ENCODE data around the gene NANOS2. TPM values are rescaled to one million over a fixed set of nuclear protein-coding genes. Genes with fewer than 3 reads are reported as not detected.
A peak's percentile ranks its signal among the peaks of the same experiment; 100 is the strongest.

Gene NANOS2
- total and polyA plus RNA-seq, 9 of the 15 experiments (the other 6 are each of a cell fraction or from before 2014, with no cell fraction given) = not detected

DNA sequence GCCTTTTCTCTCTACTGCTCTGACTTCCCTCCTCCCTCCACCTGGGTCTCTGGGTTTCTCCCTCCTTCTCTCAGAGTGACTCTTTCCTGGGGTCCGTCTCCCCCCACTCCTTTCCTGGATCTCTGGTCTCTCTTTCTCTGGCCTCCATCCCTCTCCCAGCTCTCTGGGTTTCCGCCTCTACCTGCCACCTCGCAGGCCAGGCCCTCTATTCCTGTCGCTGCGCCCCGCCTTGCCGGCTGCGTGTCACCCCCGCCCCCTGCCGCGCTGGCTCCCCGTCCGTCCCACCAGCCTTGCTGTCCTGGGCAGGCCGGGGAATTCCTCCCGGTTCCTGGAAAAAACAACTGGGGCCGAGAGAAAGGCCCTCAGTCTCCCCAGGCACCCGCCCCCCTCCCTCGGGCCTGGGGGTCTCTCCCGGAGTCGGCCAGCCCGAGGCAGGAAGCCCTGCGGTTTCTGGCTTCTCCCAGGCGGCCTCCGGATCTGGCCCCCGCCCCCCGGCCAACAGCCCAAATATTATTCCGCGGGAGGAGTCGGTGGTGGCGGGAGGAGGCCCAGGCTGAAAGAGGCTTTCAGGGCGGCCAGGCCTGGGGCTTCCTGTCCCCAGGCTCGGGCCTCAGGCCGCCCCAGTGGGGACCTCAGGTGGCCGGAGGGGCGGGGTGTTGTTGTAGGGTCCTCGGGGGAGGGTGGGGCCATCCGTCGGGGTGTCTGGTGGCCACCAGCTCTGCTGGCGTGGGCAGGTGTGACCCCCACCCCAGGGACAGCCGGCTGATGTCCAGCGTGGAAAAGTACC is 38.0 kb downstream of the NANOS2 start (continued):
- no peak for TF ChIP-seq ATF3 (IDR thresholded peaks at IDR 0.05)
- TF ChIP-seq ATF3 (CRISPR knock-in tag; conservative IDR thresholded peaks at IDR 0.05) = no peak
- no peak for TF ChIP-seq FOSL1 (tag; conservative IDR thresholded peaks at IDR 0.05)
- TF ChIP-seq ZSCAN32 (CRISPR knock-in tag; IDR thresholded peaks at IDR 0.05) = no peak
- TF ChIP-seq POLR3G (IDR thresholded peaks at IDR 0.05; ENCODE audit: extremely low read depth, insufficient read length, insufficient replicate concordance) = no peak
- peak; percentile 80; the same call in 1 of the 2 replicates for TF ChIP-seq EP400 (IDR thresholded peaks at IDR 0.05)
- 0 out of 2 replicates have a peak, but pooled peaks have one; percentile 39 for TF ChIP-seq HDAC2 (IDR thresholded peaks at IDR 0.05)
- TF ChIP-seq, protein P1, sequence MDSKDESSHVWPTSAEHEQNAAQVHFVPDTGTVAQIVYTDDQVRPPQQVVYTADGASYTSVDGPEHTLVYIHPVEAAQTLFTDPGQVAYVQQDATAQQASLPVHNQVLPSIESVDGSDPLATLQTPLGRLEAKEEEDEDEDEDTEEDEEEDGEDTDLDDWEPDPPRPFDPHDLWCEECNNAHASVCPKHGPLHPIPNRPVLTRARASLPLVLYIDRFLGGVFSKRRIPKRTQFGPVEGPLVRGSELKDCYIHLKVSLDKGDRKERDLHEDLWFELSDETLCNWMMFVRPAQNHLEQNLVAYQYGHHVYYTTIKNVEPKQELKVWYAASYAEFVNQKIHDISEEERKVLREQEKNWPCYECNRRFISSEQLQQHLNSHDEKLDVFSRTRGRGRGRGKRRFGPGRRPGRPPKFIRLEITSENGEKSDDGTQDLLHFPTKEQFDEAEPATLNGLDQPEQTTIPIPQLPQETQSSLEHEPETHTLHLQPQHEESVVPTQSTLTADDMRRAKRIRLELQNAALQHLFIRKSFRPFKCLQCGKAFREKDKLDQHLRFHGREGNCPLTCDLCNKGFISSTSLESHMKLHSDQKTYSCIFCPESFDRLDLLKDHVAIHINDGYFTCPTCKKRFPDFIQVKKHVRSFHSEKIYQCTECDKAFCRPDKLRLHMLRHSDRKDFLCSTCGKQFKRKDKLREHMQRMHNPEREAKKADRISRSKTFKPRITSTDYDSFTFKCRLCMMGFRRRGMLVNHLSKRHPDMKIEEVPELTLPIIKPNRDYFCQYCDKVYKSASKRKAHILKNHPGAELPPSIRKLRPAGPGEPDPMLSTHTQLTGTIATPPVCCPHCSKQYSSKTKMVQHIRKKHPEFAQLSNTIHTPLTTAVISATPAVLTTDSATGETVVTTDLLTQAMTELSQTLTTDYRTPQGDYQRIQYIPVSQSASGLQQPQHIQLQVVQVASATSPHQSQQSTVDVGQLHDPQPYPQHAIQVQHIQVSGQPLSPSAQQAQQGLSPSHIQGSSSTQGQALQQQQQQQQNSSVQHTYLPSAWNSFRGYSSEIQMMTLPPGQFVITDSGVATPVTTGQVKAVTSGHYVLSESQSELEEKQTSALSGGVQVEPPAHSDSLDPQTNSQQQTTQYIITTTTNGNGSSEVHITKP (IDR thresholded peaks at IDR 0.05; ENCODE audit: partially characterized antibody) = peak; percentile 8
- no peak for TF ChIP-seq SIRT6 (IDR thresholded peaks at IDR 0.05; ENCODE audit: low read depth, low read length)
- TF ChIP-seq ZNF280A (IDR thresholded peaks at IDR 0.05; ENCODE audit: low read depth, partially characterized antibody) = no peak
- peak; percentile 66 for TF ChIP-seq SUPT5H (IDR thresholded peaks at IDR 0.05)
- TF ChIP-seq, protein P2, sequence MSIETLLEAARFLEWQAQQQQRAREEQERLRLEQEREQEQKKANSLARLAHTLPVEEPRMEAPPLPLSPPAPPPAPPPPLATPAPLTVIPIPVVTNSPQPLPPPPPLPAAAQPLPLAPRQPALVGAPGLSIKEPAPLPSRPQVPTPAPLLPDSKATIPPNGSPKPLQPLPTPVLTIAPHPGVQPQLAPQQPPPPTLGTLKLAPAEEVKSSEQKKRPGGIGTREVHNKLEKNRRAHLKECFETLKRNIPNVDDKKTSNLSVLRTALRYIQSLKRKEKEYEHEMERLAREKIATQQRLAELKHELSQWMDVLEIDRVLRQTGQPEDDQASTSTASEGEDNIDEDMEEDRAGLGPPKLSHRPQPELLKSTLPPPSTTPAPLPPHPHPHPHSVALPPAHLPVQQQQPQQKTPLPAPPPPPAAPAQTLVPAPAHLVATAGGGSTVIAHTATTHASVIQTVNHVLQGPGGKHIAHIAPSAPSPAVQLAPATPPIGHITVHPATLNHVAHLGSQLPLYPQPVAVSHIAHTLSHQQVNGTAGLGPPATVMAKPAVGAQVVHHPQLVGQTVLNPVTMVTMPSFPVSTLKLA (conservative IDR thresholded peaks at IDR 0.05) = peak; percentile 50 to 67; a peak in 3 of 4 replicates
- peak; percentile 69 to 75; a peak in 2 of 4 replicates for TF ChIP-seq UBTF (IDR thresholded peaks at IDR 0.05; ENCODE audit: borderline replicate concordance in 1 of 2, low read depth in 2 of 2, low read length in 2 of 2)
- peak; percentile 26; the same call in 1 of the 2 replicates for TF ChIP-seq ZNF263 (CRISPR knock-in tag; IDR thresholded peaks at IDR 0.05; ENCODE audit: borderline replicate concordance)
- TF ChIP-seq CBFA2T2 (conservative IDR thresholded peaks at IDR 0.05) = no peak
- TF ChIP-seq MTF1 (CRISPR knock-in tag; IDR thresholded peaks at IDR 0.05; ENCODE audit: borderline replicate concordance) = no peak

Measured in K562 (cell line).